ENCODE measurements around the gene STK32B. TPM values are rescaled to one million over a fixed set of nuclear protein-coding genes. Genes with fewer than 3 reads are reported as not detected.

Gene STK32B
- total RNA-seq, 1 experiment from 2014 or later: 11.6 TPM

DNA sequence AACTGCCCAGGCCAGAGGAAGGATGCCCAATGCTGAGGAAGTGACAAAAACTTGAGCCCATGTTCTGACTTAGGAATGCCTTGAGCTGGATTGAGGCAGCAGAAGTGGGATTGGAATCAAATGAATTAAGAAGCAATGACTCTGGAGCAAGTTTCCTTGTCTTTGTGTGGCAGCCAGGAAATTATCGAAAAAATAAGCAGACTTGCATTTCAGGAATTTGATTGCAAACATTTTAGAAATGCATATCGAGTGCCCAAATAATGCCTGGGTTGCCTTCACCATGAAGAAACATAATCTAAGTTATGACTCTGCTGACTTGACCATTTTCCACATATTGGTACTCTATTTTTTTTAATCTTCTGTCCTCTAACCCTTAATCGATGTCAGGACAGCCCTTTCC lies 41.5 kb upstream of the STK32B start:
- Histone ChIP-seq H3K36me3 (ENCODE audit: control insufficient read depth, insufficient read depth, low read length) (no peaks in the 10 kb centered on the region), H3K4me1 (ENCODE audit: control insufficient read depth, insufficient read depth, low read length) (no peaks in the 10 kb centered on the region), H3K27ac (ENCODE audit: low read length) (no peak overlapping the region), H3K4me3 (ENCODE audit: low read depth in 2 of 2, low read length in 2 of 2) (no peak overlapping the region), H3K27me3 (ENCODE audit: control insufficient read depth, insufficient read depth, low read length) (no peaks in the 10 kb centered on the region), H3K9me3 (ENCODE audit: control insufficient read depth, insufficient read depth, low read depth, low read length) (no peaks in the 10 kb centered on the region)
- POLR2A ChIA-PET: no interaction called here
- CTCF ChIA-PET: no interaction called here
- no peak for TF ChIP-seq POLR2AphosphoS5 (IDR thresholded peaks at IDR 0.05; ENCODE audit: low read depth, low read length)
- TF ChIP-seq TCF7L2 (IDR thresholded peaks at IDR 0.05; ENCODE audit: low read depth, low read length): no peak
- no peak for TF ChIP-seq SIN3A (IDR thresholded peaks at IDR 0.05; ENCODE audit: borderline replicate concordance, insufficient read depth, low read depth, low read length)
- TF ChIP-seq, protein P1, sequence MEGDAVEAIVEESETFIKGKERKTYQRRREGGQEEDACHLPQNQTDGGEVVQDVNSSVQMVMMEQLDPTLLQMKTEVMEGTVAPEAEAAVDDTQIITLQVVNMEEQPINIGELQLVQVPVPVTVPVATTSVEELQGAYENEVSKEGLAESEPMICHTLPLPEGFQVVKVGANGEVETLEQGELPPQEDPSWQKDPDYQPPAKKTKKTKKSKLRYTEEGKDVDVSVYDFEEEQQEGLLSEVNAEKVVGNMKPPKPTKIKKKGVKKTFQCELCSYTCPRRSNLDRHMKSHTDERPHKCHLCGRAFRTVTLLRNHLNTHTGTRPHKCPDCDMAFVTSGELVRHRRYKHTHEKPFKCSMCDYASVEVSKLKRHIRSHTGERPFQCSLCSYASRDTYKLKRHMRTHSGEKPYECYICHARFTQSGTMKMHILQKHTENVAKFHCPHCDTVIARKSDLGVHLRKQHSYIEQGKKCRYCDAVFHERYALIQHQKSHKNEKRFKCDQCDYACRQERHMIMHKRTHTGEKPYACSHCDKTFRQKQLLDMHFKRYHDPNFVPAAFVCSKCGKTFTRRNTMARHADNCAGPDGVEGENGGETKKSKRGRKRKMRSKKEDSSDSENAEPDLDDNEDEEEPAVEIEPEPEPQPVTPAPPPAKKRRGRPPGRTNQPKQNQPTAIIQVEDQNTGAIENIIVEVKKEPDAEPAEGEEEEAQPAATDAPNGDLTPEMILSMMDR (IDR thresholded peaks at IDR 0.05): no peak
- TF ChIP-seq, protein P2, sequence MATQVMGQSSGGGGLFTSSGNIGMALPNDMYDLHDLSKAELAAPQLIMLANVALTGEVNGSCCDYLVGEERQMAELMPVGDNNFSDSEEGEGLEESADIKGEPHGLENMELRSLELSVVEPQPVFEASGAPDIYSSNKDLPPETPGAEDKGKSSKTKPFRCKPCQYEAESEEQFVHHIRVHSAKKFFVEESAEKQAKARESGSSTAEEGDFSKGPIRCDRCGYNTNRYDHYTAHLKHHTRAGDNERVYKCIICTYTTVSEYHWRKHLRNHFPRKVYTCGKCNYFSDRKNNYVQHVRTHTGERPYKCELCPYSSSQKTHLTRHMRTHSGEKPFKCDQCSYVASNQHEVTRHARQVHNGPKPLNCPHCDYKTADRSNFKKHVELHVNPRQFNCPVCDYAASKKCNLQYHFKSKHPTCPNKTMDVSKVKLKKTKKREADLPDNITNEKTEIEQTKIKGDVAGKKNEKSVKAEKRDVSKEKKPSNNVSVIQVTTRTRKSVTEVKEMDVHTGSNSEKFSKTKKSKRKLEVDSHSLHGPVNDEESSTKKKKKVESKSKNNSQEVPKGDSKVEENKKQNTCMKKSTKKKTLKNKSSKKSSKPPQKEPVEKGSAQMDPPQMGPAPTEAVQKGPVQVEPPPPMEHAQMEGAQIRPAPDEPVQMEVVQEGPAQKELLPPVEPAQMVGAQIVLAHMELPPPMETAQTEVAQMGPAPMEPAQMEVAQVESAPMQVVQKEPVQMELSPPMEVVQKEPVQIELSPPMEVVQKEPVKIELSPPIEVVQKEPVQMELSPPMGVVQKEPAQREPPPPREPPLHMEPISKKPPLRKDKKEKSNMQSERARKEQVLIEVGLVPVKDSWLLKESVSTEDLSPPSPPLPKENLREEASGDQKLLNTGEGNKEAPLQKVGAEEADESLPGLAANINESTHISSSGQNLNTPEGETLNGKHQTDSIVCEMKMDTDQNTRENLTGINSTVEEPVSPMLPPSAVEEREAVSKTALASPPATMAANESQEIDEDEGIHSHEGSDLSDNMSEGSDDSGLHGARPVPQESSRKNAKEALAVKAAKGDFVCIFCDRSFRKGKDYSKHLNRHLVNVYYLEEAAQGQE (IDR thresholded peaks at IDR 0.05; ENCODE audit: insufficient read depth in 1 of 2, low read depth in 2 of 2, low read length in 1 of 2): no peak
- no peak for DNase-seq (ENCODE audit: low read depth, low spot score)
- intact Hi-C loops (cut with micrococcal nuclease; ENCODE audit: unreplicated experiment): no loop called here
- ATAC-seq: no peak
- in situ Hi-C loops (cut with HindIII; ENCODE audit: low pct_unique_long_range_greater_than_20kb, low sequenced_read_pairs): no loop called here
- no TSS peak for BruUV-seq (replicated peaks)

DNA sequence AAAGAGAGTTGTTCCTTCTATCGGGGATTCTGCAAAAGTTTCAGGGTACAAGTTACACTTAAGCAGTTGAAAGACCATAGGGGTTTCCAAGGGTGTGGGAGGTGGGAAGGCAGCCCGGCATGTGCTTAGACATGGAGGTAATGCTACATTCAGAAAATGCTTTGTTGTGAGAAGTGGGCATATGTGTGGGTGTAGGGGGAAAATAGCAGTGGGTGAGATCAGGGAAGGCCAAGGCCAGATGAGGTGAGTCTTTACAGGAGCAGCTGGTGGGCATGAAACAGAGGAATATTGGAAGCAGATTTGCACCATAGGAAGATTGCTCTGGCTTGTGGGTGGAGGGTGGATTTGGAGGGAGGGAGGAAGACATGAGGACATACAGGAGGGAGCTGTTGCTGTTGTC lies 40.3 kb upstream of the STK32B start:
- no peak for DNase-seq (ENCODE audit: low read depth, low spot score)
- H3K27me3 ChIP-seq (ENCODE audit: control insufficient read depth, insufficient read depth, low read length): no peaks in the 10 kb centered on the region
- H3K4me3 ChIP-seq (ENCODE audit: low read depth in 2 of 2, low read length in 2 of 2): no peak overlapping the region
- CTCF ChIA-PET: no interaction called here
- H3K4me1 ChIP-seq (ENCODE audit: control insufficient read depth, insufficient read depth, low read length): no peaks in the 10 kb centered on the region
- POLR2A ChIA-PET: no interaction called here
- intact Hi-C loops (cut with micrococcal nuclease; ENCODE audit: unreplicated experiment) (no loop called here), in situ Hi-C loops (cut with HindIII; ENCODE audit: low pct_unique_long_range_greater_than_20kb, low sequenced_read_pairs) (no loop called here)
- no peaks in the 10 kb centered on the region for H3K36me3 ChIP-seq (ENCODE audit: control insufficient read depth, insufficient read depth, low read length)
- TF ChIP-seq POLR2AphosphoS5 (IDR thresholded peaks at IDR 0.05; ENCODE audit: low read depth, low read length) (no peak), TCF7L2 (IDR thresholded peaks at IDR 0.05; ENCODE audit: low read depth, low read length) (no peak), SIN3A (IDR thresholded peaks at IDR 0.05; ENCODE audit: borderline replicate concordance, insufficient read depth, low read depth, low read length) (no peak)
- TF ChIP-seq, protein P2 (IDR thresholded peaks at IDR 0.05; ENCODE audit: insufficient read depth in 1 of 2, low read depth in 2 of 2, low read length in 1 of 2): no peak
- TF ChIP-seq, protein P1 (IDR thresholded peaks at IDR 0.05): no peak
- H3K27ac ChIP-seq (ENCODE audit: low read length): no peak overlapping the region
- no peak for ATAC-seq
- no TSS peak for BruUV-seq (replicated peaks)
- no peaks in the 10 kb centered on the region for H3K9me3 ChIP-seq (ENCODE audit: control insufficient read depth, insufficient read depth, low read depth, low read length)

All from Panc1 (cell line).